Esophagus muscularis mucosa (tissue), 4 donors: ENCODE data around the gene CDHR4. TPM values are rescaled to one million over a fixed set of nuclear protein-coding genes. Genes with fewer than 3 reads are reported as not detected.

ENCODE experiments used
- DNase-seq: peaks from one replicate; pipeline ENCODE4 v3.0.0-alpha.2; 2017; ENCODE audit errors: extremely low spot score
- H3K27ac ChIP-seq, 4 donors: fragments of 200-600 bp; sonication (generic); replicated peaks in 1 of 4; 1 replicate in 3 of 4; 2 replicates in 1 of 4; pipeline ENCODE4 v1.5.1; 2016 to 2019; ENCODE audit warnings: mild to moderate bottlenecking in 1 of 4
- H3K27me3 ChIP-seq, 4 donors: fragments of 200-600 bp; sonication (generic); one replicate each; pipeline versions ENCODE4 v1.5.1 to v1.6.0; 2016 to 2019
- H3K36me3 ChIP-seq, 4 donors: fragments of 200-600 bp; sonication (generic); one replicate each; pipeline ENCODE4 v1.5.1; 2016 to 2019
- H3K4me1 ChIP-seq, 4 donors: fragments of 200-600 bp; sonication (generic); one replicate each; pipeline ENCODE4 v1.5.1; 2016 to 2019
- H3K4me3 ChIP-seq, 4 donors: fragments of 200-600 bp; sonication (generic); 1 replicate in 2 of 4; 2 replicates in 2 of 4; pipeline ENCODE4 v1.5.1; 2016 to 2019; ENCODE audit warnings: mild to moderate bottlenecking in 4 of 4, moderate library complexity in 1 of 4
- H3K9me3 ChIP-seq, 4 donors: fragments of 200-600 bp; sonication (generic); 1 replicate in 3 of 4; 2 replicates in 1 of 4; pipeline ENCODE4 v1.5.1; 2016 to 2019
- EP300 ChIP-seq: sonication (generic); formaldehyde crosslinking; IDR thresholded peaks from one replicate; pipeline ENCODE4 v1.6.1; 2017; ENCODE audit warnings: antibody characterized with exemption
- POLR2A ChIP-seq: fragments of 450-650 bp; IDR thresholded peaks from one replicate; pipeline ENCODE4 v1.6.1; 2017; ENCODE audit warnings: antibody characterized with exemption, moderate library complexity, mild to moderate bottlenecking, low read depth
- POLR2AphosphoS5 ChIP-seq, 2 donors: sonication (generic); formaldehyde crosslinking; IDR thresholded peaks; one replicate each; pipeline ENCODE4 v1.6.1; 2017; ENCODE audit warnings: antibody characterized with exemption in 2 of 2
- WGBS: methylation state at CpG from one replicate; pipeline ENCODE4 v1.1.5; 2018; 5-methylcytosine and 5-hydroxymethylcytosine counted together
- intact Hi-C: fragments of 100-400 bp; cut with DNase I; formaldehyde crosslinking; loops from one replicate; pipeline ENCODE4 v1.15.1; 2023
- total RNA-seq, 4 donors: library from RNA; depleted of rRNA; stranded (reverse); fragments of >200 nt; gene quantifications; one replicate each; pipeline versions ENCODE4 v1.1.0 to v1.2.1, GENCODE V29; 2016
- TF ChIP-seq, protein P1 (sequence below), 3 experiments: fragments of 200-600 bp in 2 of 3; fragments of 450-650 bp in 1 of 3; sonication (generic) in 2 of 3; IDR thresholded peaks; one replicate each; pipeline ENCODE4 v1.5.1; 2017 to 2019; ENCODE audit warnings: antibody characterized with exemption in 3 of 3, mild to moderate bottlenecking in 2 of 3, moderate library complexity in 1 of 3

Gene CDHR4
- total RNA-seq, 4 donors from 2014 or later, result 0.17 TPM; not detected in 3

GRCh38 chr3:49807431-49808114, 7.9 kb upstream of the CDHR4 start:
- peak overlapping the region in 2 of 4 donors; percentile 55 to 92 for H3K27ac ChIP-seq
- H3K36me3 ChIP-seq, result peaks cover 4 to 57% (median 35%) of the 10 kb centered on the region in 4 donors
- DNase-seq, result no peak
- peaks cover 0 to 4% (median 0%) of the 10 kb centered on the region in 4 donors for H3K27me3 ChIP-seq
- no peaks in the 10 kb centered on the region for H3K9me3 ChIP-seq
- TF ChIP-seq, protein P1, sequence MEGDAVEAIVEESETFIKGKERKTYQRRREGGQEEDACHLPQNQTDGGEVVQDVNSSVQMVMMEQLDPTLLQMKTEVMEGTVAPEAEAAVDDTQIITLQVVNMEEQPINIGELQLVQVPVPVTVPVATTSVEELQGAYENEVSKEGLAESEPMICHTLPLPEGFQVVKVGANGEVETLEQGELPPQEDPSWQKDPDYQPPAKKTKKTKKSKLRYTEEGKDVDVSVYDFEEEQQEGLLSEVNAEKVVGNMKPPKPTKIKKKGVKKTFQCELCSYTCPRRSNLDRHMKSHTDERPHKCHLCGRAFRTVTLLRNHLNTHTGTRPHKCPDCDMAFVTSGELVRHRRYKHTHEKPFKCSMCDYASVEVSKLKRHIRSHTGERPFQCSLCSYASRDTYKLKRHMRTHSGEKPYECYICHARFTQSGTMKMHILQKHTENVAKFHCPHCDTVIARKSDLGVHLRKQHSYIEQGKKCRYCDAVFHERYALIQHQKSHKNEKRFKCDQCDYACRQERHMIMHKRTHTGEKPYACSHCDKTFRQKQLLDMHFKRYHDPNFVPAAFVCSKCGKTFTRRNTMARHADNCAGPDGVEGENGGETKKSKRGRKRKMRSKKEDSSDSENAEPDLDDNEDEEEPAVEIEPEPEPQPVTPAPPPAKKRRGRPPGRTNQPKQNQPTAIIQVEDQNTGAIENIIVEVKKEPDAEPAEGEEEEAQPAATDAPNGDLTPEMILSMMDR (IDR thresholded peaks at IDR 0.05), result no peak
- intact Hi-C loops, result no loop called here
- no peak overlapping the region for H3K4me3 ChIP-seq
- peaks cover 48 to 69% (median 60%) of the 10 kb centered on the region in 4 donors for H3K4me1 ChIP-seq
- WGBS, result 70% methylated on average over 8 of the region's 13 CpGs

DNA sequence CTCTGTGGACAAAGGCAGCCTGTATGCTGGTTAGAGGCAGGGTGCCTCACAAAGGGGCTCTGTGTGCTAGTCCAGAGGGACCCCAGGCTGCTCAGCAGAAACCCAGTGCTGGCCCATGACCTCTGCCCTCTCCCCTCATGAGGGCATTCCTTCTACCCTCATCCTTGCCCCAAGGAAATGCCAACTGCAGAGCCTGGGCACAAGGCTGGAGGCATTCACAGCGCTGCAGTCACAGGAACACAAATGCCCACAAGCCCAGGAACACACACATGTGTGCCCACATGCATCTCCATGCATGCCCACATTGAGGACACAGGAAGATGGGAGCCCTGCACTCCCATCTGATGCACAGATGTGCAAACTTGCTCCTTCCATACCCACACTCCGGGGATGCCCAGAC, 7.2 kb upstream of the CDHR4 start:
- Histone ChIP-seq H3K27me3 (peaks cover 0 to 4% (median 0%) of the 10 kb centered on the region in 4 donors), H3K9me3 (no peaks in the 10 kb centered on the region), H3K4me1 (peaks cover 43 to 69% (median 59%) of the 10 kb centered on the region in 4 donors), H3K27ac (peak overlapping the region; percentile 87 to 98 (median 91)), H3K4me3 (no peak overlapping the region), H3K36me3 (peaks cover 2 to 50% (median 33%) of the 10 kb centered on the region in 4 donors)
- WGBS, result 50% methylated on average over 1 of the region's 2 CpGs
- TF ChIP-seq, protein P1 (IDR thresholded peaks at IDR 0.05), result no peak
- no peak for TF ChIP-seq POLR2AphosphoS5 (IDR thresholded peaks at IDR 0.05)
- intact Hi-C loops, result no loop called here
- no peak for DNase-seq

DNA sequence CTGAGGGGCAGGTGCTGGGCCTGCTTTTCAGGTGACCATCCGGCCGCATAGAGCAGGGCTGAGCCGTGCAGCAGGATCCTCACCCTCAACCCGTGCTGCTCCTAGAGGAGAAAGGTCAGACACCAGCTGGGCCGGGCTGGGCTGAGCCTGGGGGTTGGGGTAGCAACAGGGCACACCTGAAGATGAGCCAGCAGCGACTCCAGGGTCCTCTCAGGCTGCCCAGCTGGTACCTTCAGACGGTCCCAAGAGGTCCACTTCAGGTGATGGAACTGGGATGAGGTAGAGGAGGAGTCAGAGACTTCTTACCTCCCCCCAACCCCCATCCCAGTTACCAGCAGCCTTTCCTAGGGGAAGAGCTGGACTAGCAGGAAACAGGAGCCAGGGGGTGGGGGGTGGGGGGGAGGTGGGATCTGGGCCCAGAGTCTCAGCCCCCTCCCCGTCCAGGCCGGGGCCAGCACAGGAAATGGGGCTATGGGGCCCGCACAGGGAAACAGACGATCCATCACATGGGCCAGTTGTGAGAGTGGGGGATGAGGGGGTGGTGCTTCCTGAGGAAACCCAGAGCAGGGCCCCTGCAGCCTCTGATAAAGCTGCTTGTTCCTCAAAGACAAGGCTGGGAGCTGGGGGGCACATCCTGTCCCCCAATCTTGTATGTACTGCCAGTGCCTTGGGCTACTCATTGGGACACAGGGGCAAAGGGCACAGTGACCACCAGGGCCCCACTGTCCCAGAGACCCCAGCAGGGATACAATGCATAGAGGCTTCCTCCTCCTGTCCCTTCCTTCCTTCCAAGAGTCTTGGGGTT, 6.4 kb upstream of the CDHR4 start:
- H3K27ac ChIP-seq, result peak overlapping the region; percentile 87 to 98 (median 91)
- WGBS, result 30% methylated on average over 6 of the region's 11 CpGs
- no peaks in the 10 kb centered on the region for H3K9me3 ChIP-seq
- peaks cover 0 to 43% (median 26%) of the 10 kb centered on the region in 4 donors for H3K36me3 ChIP-seq
- H3K27me3 ChIP-seq, result peaks cover 0 to 4% (median 0%) of the 10 kb centered on the region in 4 donors
- TF ChIP-seq EP300, result no peak
- TF ChIP-seq, protein P1 (IDR thresholded peaks at IDR 0.05), result no peak
- no peak for TF ChIP-seq POLR2A
- TF ChIP-seq POLR2AphosphoS5 (IDR thresholded peaks at IDR 0.05), result no peak
- H3K4me1 ChIP-seq, result peaks cover 43 to 61% (median 57%) of the 10 kb centered on the region in 4 donors
- peak overlapping the region in 2 of 4 donors; percentile 8 to 13 for H3K4me3 ChIP-seq
- intact Hi-C loops, result no loop called here
- DNase-seq, result no peak

GRCh38 chr3:49805367-49805782, 5.7 kb upstream of the CDHR4 start:
- Histone ChIP-seq H3K9me3 (no peaks in the 10 kb centered on the region), H3K27me3 (peaks cover 0 to 4% (median 0%) of the 10 kb centered on the region in 4 donors), H3K4me3 (peak overlapping the region in 2 of 4 donors; percentile 8 to 86), H3K36me3 (peaks cover 0 to 36% (median 19%) of the 10 kb centered on the region in 4 donors), H3K4me1 (peaks cover 43 to 61% (median 56%) of the 10 kb centered on the region in 4 donors), H3K27ac (peak overlapping the region; percentile 87 to 98 (median 91))
- TF ChIP-seq EP300, result no peak
- peak; percentile 75 to 78 for TF ChIP-seq POLR2AphosphoS5 (IDR thresholded peaks at IDR 0.05)
- intact Hi-C loops, result no loop called here
- no peak for DNase-seq
- WGBS, result 41% methylated on average over 3 of the region's 3 CpGs
